Panc1 (cell line): ENCODE data around the gene CHAC1.
"Not testable (repeated sequence)": the region's sequence is repeated elsewhere in the genome, so short reads cannot be mapped to it uniquely, and the experiment has no call there.

Experiments used
- POLR2AphosphoS5 ChIP-seq: IDR thresholded peaks from 2 replicates; pipeline ENCODE4 v1.6.1; 2012; ENCODE audit warnings: mild to moderate bottlenecking, low read depth, low read length, moderate library complexity
- SIN3A ChIP-seq: IDR thresholded peaks from 2 replicates; pipeline ENCODE4 v1.6.1; 2012; ENCODE audit warnings: low read depth, mild to moderate bottlenecking, low read length, moderate library complexity, borderline replicate concordance; ENCODE audit not compliant: insufficient read depth
- TCF7L2 ChIP-seq: IDR thresholded peaks from 2 replicates; pipeline ENCODE4 v1.6.1; 2011; ENCODE audit warnings: mild to moderate bottlenecking, low read depth, low read length, inconsistent platforms
- TF ChIP-seq, protein P1 (sequence below): fragments of 450-650 bp; IDR thresholded peaks from 2 replicates; pipeline ENCODE4 v1.5.1; 2017; ENCODE audit warnings: mild to moderate bottlenecking
- TF ChIP-seq, protein P2 (sequence below), 2 experiments: IDR thresholded peaks; 2 replicates each; pipeline ENCODE4 v1.6.1; 2011 to 2012; ENCODE audit warnings: low read depth in 2 of 2, control low read depth in 1 of 2, low read length in 1 of 2, mild to moderate bottlenecking in 1 of 2, moderate library complexity in 1 of 2; ENCODE audit not compliant: insufficient read depth in 1 of 2

DNA sequence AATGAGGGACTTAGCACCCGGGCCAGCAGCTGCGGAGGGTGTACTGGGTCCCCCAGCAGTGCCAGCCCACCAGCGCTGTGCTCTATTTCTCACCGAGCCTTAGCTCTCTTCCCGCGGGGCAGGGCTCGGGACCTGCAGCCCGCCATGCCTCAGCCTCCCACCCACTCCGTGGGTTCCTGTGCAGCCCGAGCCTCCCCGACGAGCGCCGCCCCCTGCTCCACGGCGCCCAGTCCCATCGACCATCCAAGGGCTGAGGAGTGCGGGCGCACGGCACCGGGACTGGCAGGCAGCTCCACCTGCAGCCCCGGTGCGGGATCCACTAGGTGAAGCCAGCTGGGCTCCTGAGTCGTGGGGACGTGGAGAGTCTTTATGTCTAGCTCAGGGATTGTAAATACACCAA lies 8.5 kb downstream of the CHAC1 start:
- TF ChIP-seq, protein P1, sequence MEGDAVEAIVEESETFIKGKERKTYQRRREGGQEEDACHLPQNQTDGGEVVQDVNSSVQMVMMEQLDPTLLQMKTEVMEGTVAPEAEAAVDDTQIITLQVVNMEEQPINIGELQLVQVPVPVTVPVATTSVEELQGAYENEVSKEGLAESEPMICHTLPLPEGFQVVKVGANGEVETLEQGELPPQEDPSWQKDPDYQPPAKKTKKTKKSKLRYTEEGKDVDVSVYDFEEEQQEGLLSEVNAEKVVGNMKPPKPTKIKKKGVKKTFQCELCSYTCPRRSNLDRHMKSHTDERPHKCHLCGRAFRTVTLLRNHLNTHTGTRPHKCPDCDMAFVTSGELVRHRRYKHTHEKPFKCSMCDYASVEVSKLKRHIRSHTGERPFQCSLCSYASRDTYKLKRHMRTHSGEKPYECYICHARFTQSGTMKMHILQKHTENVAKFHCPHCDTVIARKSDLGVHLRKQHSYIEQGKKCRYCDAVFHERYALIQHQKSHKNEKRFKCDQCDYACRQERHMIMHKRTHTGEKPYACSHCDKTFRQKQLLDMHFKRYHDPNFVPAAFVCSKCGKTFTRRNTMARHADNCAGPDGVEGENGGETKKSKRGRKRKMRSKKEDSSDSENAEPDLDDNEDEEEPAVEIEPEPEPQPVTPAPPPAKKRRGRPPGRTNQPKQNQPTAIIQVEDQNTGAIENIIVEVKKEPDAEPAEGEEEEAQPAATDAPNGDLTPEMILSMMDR, result not testable (repeated sequence)
- TF ChIP-seq, protein P2, sequence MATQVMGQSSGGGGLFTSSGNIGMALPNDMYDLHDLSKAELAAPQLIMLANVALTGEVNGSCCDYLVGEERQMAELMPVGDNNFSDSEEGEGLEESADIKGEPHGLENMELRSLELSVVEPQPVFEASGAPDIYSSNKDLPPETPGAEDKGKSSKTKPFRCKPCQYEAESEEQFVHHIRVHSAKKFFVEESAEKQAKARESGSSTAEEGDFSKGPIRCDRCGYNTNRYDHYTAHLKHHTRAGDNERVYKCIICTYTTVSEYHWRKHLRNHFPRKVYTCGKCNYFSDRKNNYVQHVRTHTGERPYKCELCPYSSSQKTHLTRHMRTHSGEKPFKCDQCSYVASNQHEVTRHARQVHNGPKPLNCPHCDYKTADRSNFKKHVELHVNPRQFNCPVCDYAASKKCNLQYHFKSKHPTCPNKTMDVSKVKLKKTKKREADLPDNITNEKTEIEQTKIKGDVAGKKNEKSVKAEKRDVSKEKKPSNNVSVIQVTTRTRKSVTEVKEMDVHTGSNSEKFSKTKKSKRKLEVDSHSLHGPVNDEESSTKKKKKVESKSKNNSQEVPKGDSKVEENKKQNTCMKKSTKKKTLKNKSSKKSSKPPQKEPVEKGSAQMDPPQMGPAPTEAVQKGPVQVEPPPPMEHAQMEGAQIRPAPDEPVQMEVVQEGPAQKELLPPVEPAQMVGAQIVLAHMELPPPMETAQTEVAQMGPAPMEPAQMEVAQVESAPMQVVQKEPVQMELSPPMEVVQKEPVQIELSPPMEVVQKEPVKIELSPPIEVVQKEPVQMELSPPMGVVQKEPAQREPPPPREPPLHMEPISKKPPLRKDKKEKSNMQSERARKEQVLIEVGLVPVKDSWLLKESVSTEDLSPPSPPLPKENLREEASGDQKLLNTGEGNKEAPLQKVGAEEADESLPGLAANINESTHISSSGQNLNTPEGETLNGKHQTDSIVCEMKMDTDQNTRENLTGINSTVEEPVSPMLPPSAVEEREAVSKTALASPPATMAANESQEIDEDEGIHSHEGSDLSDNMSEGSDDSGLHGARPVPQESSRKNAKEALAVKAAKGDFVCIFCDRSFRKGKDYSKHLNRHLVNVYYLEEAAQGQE (IDR thresholded peaks at IDR 0.05; ENCODE audit: insufficient read depth in 1 of 2, low read depth in 2 of 2, low read length in 1 of 2), result not testable (repeated sequence)
- not testable (repeated sequence) for TF ChIP-seq POLR2AphosphoS5, TCF7L2, SIN3A
